Measurements from ENCODE around the gene MZF1. TPM values are rescaled to one million over a fixed set of nuclear protein-coding genes. Genes with fewer than 3 reads are reported as not detected.
"Not testable (repeated sequence)": the region's sequence is repeated elsewhere in the genome, so short reads cannot be mapped to it uniquely, and the experiment has no call there.

The MZF1 gene
- 21.6 and 23.7 TPM in 2 replicates for total RNA-seq

DNA sequence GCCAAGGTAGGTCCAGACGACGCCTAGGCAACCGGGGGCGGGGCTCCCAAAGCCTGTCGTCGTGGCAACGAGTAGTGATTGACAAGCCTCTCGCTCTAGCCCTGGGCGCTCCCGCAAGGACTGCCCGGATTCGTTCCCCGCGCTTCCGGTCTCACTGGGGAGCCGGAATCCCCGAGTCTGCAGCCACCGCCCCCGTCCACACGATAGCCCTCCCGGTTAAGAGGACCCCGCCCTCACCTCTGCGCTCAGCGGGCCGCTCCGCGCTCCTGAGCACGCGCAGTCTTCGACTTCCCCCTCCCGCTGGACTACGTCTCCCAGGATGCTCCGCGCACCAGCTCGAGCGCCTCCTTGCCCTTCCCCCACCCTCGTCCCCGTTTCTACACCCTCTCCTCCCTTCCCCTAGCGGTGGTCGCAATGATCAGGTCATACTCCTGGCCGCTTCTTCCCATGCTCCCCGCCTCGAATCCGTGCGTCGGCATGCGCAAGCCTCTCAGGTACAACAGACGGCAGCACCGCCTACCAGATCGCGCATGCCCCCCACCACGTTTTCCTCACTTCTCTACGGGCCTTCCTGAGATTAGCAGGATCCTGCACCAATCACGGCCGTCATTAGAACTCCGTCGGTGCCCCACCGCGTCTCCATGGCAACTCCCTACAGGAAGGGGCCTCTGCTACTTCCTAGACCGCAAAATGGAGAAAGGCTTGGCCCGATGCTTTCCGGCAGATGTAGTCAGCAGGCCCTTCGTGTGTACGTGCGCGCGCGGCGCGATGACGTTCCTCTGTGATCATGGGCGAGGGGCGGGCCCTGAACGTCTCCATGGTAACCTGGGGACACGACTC lies at the start of gene MZF1:
TSS of gene MZF1 (minus strand) at position 518 of the 840 bp plus-strand sequence. CDS start 1,946 bp downstream, outside the sequence.
- H3K9me3 Mint-ChIP-seq: peaks cover 4% of the 10 kb centered on the region
- H3K27me3 Mint-ChIP-seq: peaks cover 3% of the 10 kb centered on the region
- peaks cover 30% of the 10 kb centered on the region for H3K36me3 Mint-ChIP-seq (ENCODE audit: low read depth)
- intact Hi-C loops (cut with micrococcal nuclease): loop anchor here (1.0 kb wide), 5 partner anchors 14 to 268 kb away; partner anchors contain the start of genes ERVK3-1, TRIM28, ZBTB45 and ZNF324
- H3K27ac Mint-ChIP-seq: peak within 1 kb of the TSS; percentile 99
- H3K4me3 Mint-ChIP-seq: peak within 1 kb of the TSS; percentile 95
- H3K4me1 Mint-ChIP-seq: peaks cover 37% of the 10 kb centered on the region
- DNase-seq: peak; percentile 100

DNA sequence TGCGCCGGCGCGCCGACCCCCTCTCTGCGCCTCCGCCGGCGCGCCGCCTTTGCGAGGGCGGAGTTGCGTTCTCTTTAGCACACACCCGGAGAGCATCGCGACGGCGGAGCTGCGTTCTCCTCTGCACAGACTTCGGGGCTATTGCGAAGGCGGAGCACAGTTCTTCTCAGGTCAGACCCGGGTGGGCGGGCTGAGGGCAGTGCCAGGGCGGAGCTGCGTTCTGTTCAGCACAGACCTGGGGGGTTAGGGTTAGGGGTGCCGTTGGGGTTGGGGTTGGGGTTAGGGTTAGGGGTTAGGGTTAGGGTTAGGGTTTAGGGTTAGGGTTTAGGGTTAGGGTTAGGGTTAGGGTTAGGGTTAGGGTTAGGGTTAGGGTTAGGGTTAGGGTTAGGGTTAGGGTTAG lies 34.1 kb upstream of the MZF1 start:
- H3K4me3 Mint-ChIP-seq; intact Hi-C loops (cut with micrococcal nuclease); H3K36me3 Mint-ChIP-seq (ENCODE audit: low read depth); H3K4me1 Mint-ChIP-seq; H3K9me3 Mint-ChIP-seq; H3K27me3 Mint-ChIP-seq; H3K27ac Mint-ChIP-seq: not testable (repeated sequence)
- DNase-seq: peak; percentile 59

DNA sequence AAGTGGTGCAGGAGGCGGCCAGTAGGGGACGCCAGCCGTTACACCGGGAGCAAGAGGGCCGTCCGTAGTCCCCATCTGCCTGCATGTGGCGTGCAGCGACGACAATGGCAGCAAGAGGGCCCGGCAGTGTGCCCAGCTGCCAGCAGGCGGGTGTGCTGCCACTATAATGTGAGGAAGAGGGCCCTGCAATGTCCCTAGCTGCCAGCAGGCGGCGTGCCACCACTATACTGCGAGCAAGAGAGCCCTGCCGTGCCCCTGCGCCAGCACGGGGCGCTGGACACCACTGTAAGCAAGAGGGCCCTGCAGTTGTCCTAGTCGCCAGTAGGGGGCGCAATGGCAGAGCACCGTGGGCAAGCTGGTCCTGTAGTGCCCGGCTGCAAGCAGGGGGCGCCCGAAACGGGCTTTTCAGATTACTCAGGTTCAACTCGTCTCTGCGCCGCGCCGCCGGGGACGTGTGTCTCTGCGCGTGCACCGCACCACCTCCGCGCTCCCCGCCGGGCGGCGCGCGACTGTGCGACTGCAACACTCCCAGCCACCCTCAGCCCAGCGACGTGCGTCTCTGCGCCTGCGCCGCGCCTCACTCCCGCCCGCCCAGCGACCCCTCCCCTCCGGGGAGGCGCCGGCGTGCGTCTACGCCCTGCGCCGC lies 33.2 kb upstream of the MZF1 start:
- H3K4me3 Mint-ChIP-seq; H3K27ac Mint-ChIP-seq; H3K4me1 Mint-ChIP-seq; H3K36me3 Mint-ChIP-seq (ENCODE audit: low read depth); H3K27me3 Mint-ChIP-seq; intact Hi-C loops (cut with micrococcal nuclease); H3K9me3 Mint-ChIP-seq: not testable (repeated sequence)
- peak; percentile 57 for DNase-seq

DNA sequence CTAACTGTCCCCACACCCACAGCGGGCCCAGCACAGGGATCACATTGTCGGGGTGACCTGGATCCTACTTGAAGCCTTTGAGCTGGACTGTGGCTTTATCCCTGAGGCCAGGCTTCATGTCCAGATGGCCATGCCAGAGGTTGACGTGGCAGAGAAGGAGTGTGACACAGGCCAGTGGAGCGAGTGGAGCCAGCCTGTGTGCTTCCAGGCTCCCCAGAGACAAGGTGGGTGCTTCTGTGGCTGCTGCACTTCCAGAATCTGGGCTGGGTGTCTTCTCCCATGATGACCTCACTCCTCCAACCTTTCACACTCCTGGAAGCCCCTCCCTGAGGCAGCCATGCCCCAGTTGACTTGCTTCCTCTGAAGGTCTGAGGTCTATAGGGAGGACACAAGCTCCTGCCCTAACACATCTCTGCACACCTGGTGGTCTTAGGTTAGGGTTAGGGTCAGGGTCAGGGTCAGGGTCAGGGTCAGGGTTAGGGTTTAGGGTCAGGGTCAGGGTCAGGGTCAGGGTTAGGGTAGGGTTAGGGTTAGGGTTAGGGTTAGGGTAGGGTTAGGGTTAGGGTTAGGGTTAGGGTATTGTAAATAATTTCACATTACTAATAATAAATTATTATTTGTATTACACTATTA lies 13.1 kb upstream of the MZF1 start:
- intact Hi-C loops (cut with micrococcal nuclease): no loop called here
- DNase-seq: no peak
- Mint-ChIP-seq H3K4me1 (peaks cover 3% of the 10 kb centered on the region), H3K27ac (no peak overlapping the region), H3K36me3 (ENCODE audit: low read depth) (peaks cover 6% of the 10 kb centered on the region), H3K9me3 (no peaks in the 10 kb centered on the region), H3K4me3 (no peak overlapping the region), H3K27me3 (no peaks in the 10 kb centered on the region)

DNA sequence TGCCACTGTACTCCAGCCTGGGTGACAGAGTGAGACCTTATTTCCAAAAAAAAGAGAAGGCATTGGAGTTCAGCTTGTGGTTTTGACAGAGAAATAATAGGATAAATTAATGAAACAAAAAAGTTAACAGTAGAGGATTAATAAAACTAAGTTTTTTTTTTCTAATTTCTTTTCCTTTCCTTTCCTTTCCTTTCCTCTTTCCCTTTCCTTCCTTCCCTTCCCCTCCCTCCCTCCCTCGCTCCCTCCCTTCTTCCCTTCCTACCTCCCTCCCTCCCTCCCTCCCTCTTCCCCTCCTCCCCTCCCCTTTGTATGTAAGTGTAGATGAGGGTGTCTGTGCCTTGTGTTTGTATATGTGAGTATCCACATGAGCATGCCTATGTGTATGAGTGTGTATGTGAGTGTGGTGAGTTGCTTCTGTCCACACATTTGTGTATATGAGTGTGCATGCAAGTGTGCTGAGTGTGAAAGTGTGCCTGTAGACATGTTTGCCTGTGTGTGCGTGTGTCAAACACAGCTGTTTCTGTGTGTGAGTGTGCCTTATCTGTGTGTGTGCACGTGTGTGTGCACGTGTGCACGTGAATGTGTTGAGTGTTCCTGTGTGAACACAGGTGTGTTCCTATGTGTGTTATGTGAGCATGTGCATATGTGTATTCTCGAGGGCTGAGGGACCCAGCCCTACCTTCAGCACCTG lies 12.5 kb upstream of the MZF1 start:
- DNase-seq: peak; percentile 48
- no peaks in the 10 kb centered on the region for H3K9me3 Mint-ChIP-seq
- H3K36me3 Mint-ChIP-seq (ENCODE audit: low read depth): peaks cover 8% of the 10 kb centered on the region
- intact Hi-C loops (cut with micrococcal nuclease): no loop called here
- no peaks in the 10 kb centered on the region for H3K27me3 Mint-ChIP-seq
- peaks cover 9% of the 10 kb centered on the region for H3K4me1 Mint-ChIP-seq
- no peak overlapping the region for H3K4me3 Mint-ChIP-seq
- H3K27ac Mint-ChIP-seq: no peak overlapping the region

DNA sequence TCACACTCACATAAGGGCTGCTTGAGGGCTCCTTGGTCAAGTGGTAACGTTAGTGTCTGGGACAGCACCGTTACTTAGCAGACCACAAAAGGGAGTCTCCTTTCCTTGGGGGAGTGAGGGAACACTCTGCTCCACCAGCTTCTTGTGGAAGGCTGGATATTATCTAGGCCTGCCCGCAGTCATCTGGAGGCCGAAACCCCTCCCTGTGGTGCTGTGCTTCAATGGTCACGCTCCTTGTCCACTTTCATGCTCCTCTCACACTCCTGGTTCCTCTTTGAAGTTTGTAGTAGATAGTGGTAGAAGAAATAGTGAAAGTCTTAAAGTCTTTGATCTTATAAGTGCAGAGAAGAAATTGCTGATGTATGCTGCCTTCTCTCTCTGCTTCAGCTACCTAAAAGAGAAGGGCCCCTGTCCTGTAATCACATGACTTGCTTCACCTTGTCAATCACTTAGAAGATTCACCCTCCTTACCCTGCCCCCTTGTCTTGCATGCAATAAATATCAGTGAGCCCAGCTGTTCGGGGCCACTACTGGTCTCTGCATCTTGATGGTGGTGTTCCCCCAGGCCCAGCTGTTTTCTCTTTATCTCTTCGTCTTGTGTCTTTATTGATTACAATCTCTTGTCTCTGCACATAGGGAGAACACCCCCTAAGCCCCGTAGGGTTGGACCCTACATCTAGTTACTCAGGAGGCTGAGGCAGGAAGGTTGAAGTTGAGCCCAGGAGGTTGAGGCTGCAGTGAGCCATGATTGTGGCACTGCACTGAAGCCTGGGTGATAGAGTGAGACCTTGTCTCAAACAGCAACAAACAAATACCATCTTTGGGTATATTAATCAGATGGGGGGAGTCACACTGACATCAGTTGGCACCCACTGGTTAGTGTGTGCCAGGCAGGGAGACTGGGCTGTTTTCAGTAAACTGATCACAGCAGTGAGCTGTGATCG lies 11.6 kb upstream of the MZF1 start:
- Mint-ChIP-seq H3K4me3 (no peak overlapping the region), H3K27ac (no peak overlapping the region), H3K27me3 (no peaks in the 10 kb centered on the region), H3K36me3 (ENCODE audit: low read depth) (peaks cover 8% of the 10 kb centered on the region), H3K4me1 (peaks cover 9% of the 10 kb centered on the region), H3K9me3 (no peaks in the 10 kb centered on the region)
- intact Hi-C loops (cut with micrococcal nuclease): no loop called here
- no peak for DNase-seq

DNA sequence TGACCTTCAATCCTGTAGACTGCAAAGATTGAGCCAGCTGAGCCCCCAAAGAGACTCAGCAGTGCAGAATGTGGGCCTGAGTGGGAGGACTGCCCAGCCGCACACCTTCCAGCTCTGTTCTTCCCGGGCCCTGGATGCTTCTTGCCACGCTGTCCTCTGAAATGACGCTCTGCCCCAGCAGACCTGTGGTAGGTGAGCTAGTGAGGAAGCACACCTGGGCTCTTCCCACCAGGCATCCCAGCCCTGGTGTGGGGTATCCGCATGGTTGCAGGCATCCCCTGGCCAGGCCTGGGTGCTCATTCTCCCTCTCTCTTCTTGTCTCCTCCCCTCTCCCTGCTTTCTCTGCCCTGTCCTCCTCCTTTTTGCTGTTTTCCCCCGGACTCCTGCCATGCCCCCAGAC lies 9.8 kb upstream of the MZF1 start:
- no peak overlapping the region for H3K27ac Mint-ChIP-seq
- H3K9me3 Mint-ChIP-seq: no peaks in the 10 kb centered on the region
- intact Hi-C loops (cut with micrococcal nuclease): no loop called here
- H3K36me3 Mint-ChIP-seq (ENCODE audit: low read depth): peaks cover 8% of the 10 kb centered on the region
- peaks cover 22% of the 10 kb centered on the region for H3K4me1 Mint-ChIP-seq
- no peaks in the 10 kb centered on the region for H3K27me3 Mint-ChIP-seq
- DNase-seq: peak; percentile 52
- H3K4me3 Mint-ChIP-seq: no peak overlapping the region

DNA sequence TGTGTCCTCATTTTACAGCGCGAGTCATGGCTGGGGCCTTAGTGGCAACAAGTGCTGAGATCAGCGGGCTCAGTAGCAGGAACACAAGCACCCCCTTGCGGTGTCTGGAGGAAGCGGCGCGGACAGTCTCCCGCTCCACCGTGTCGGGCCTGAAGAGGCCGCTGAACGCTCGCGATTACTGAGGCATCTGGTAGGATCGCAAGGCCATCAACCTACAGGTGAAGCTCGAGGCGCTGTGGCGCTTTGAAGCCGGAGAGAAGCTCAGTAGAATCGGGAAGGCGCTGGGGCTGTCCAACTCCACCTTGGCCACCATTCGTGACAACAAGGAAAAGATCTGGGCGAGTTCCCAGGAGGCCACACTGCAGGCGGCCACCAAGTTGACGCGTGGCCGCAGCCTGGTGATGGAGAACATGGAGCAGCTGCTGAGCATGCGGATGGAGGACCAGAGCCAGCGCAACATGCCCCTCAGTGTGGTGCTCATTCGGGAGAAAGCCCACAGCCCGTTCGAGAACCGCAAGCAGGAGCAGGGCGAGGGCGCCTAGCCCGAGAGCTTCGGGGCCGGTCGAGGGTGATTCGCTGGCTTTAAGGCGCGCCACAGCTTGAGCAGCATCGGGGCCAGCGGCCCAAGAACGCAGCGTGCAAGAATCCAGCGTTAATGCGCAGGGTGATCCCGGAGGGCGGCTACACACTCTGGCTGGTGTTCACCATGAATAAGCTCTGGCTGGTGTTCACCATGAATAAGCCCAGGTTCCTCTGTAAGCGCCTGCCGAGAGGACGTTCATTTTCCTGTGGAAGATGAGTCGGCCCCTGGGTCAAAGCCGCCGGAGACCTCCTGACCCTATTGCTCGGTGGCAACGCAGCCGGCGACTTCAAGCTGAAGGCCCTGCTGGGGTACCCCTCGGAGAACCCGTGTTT lies 8.3 kb upstream of the MZF1 start:
- Mint-ChIP-seq H3K9me3 (no peaks in the 10 kb centered on the region), H3K4me3 (no peak overlapping the region), H3K27me3 (no peaks in the 10 kb centered on the region), H3K36me3 (ENCODE audit: low read depth) (peaks cover 10% of the 10 kb centered on the region), H3K27ac (peak overlapping the region; percentile 77), H3K4me1 (peaks cover 29% of the 10 kb centered on the region)
- DNase-seq: peak; percentile 97
- intact Hi-C loops (cut with micrococcal nuclease): loop anchor here (1.0 kb wide), 2 partner anchors 62 to 67 kb away; partner anchors contain the start of gene ZBTB45

DNA sequence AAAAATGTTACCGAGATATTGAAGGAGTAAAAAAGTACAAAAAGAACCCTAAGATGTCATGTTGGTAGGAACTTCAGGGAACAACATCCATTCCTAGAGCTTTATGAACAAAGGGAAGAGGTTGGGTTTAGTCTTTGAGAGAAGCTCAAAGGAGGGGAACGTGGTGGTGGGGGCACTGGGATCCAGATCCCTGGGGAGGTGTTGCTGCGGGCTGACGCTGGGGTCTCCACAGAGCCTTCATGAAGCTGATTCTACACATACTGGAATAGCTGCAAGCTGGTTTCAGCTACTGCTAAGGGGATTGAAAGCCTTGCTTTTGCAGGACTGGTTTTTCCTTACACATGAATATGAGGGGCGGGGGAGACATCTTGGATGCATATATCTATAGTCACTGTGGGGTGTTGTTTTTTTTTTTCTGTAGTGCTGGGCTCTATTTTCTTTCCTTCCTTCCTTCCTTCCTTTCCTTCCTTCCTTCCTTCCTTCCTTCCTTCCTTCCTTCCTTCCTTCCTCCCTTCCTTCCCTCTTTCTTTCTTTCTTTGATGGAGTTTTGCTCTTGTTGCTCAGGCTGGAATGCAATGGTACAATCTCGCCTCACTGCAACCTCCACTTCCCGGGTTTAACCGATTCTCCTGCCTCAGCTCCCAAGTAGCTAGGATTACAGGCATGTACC lies 6.5 kb upstream of the MZF1 start:
- no peaks in the 10 kb centered on the region for H3K9me3 Mint-ChIP-seq
- peaks cover 34% of the 10 kb centered on the region for H3K4me1 Mint-ChIP-seq
- H3K4me3 Mint-ChIP-seq: no peak overlapping the region
- DNase-seq: peak; percentile 52
- intact Hi-C loops (cut with micrococcal nuclease): no loop called here
- H3K36me3 Mint-ChIP-seq (ENCODE audit: low read depth): peaks cover 10% of the 10 kb centered on the region
- no peaks in the 10 kb centered on the region for H3K27me3 Mint-ChIP-seq
- H3K27ac Mint-ChIP-seq: peak overlapping the region; percentile 45

DNA sequence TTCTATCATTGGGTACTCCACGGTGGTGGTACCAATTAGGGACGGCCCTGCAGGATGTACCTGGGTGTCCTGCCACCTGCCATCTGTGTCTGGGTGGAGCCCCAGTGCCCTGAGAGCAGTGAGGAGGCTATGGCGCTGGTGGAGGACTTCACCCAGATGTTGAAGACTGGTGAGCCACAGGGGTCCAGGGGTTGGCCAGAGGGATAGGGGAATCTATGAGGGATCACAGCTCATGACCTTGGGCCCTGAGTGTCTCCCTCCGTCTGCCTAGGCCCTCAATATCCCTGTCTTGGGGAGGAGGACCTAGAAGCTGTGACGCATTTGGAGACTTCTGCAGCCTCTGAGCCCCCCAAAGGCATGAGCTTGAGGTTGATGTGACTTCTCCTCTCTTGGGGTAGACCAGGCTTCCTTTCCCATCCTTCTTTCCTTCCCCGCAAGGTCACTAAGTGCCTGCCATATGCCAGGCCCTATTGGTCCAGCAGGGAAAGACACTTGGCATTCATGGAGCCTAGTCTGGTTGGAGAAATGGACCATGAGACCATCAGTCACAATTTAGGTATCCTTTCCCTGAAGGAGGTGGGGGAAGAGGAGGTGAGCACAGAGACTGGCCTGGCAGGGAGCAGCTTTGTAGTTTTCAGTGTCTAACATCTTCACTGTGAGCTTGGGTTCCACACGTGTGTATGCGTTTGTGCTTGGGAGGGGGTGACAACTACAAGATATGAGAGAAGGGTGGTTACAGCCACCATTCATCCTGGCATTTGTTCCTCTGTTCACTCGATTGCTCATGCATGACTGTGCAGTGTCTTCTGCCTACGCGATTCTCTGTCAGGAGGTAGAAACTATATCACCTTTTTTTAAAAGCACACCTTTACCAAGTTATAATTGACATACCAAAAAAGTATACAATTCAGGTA lies 5.1 kb upstream of the MZF1 start:
- peaks cover 42% of the 10 kb centered on the region for H3K4me1 Mint-ChIP-seq
- H3K27ac Mint-ChIP-seq: peak overlapping the region; percentile 62
- intact Hi-C loops (cut with micrococcal nuclease): no loop called here
- peaks cover 10% of the 10 kb centered on the region for H3K36me3 Mint-ChIP-seq (ENCODE audit: low read depth)
- no peaks in the 10 kb centered on the region for H3K9me3 Mint-ChIP-seq
- DNase-seq: peak; percentile 57
- H3K4me3 Mint-ChIP-seq: peak overlapping the region; percentile 26
- H3K27me3 Mint-ChIP-seq: peaks cover 2% of the 10 kb centered on the region

DNA sequence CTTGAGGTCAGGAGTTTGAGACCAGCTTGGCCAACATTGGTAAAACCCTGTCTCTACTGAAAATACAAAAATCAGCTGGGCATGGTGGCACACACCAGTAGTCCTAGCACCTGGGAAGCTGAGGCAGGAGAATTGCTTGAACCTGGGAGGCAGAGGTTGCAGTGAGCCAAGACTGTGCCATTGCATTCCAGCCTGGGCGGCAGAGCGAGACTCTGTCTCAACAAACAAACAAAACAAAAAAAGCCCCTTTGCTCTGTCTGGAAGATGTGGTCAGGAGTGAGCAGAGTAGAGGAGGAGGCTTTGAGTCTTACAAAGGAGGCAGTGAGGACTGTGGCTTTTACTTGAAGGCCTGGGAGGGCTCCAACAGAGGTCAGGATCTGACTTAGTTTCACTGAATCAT lies 4.4 kb upstream of the MZF1 start:
- H3K9me3 Mint-ChIP-seq; H3K36me3 Mint-ChIP-seq (ENCODE audit: low read depth); intact Hi-C loops (cut with micrococcal nuclease); H3K27me3 Mint-ChIP-seq: not testable (repeated sequence)
- DNase-seq: peak; percentile 54
- H3K4me1 Mint-ChIP-seq: peaks cover 44% of the 10 kb centered on the region
- H3K4me3 Mint-ChIP-seq: peak overlapping the region; percentile 26
- H3K27ac Mint-ChIP-seq: peak overlapping the region; percentile 62

Measured in activated CD4-positive, alpha-beta T cell treated with anti-CD3 and anti-CD28 coated beads, Interleukin-2, amount 10 ng/mL, durations not matched to agents 24 days and 14 days (primary cell).